SK-N-SH (cell line): ENCODE results near the gene UQCRC1.

Experiments used
- CTCF ChIP-seq: fragments of 200-600 bp; sonication (generic); IDR thresholded peaks from 2 replicates; pipeline ENCODE4 v1.6.1; 2017; ENCODE audit warnings: antibody characterized with exemption, mild to moderate bottlenecking, moderate library complexity
- EP300 ChIP-seq, 2 experiments: IDR thresholded peaks; 2 replicates each; pipeline versions ENCODE4 v1.4.0 to v1.6.1; 2012; ENCODE audit warnings: borderline replicate concordance in 1 of 2, low read depth in 1 of 2, low read length in 1 of 2
- FOSL2 ChIP-seq: IDR thresholded peaks from 2 replicates; pipeline ENCODE4 v1.4.0; 2012; ENCODE audit warnings: low read depth, mild to moderate bottlenecking, moderate library complexity, borderline replicate concordance
- GABPA ChIP-seq: IDR thresholded peaks from 2 replicates; pipeline ENCODE4 v1.4.0; 2012; ENCODE audit warnings: low read depth, mild to moderate bottlenecking
- GATA2 ChIP-seq: sonication (generic); formaldehyde crosslinking; IDR thresholded peaks from 2 replicates; pipeline ENCODE4 v1.5.0; 2020; ENCODE audit warnings: mild to moderate bottlenecking, missing genetic modification reagents
- POLR2AphosphoS5 ChIP-seq: IDR thresholded peaks from 2 replicates; pipeline ENCODE4 v1.6.1; 2012; ENCODE audit warnings: low read depth, low read length
- RXRA ChIP-seq: IDR thresholded peaks from 2 replicates; pipeline ENCODE4 v1.4.0; 2012; ENCODE audit warnings: low read depth, mild to moderate bottlenecking, borderline replicate concordance
- TCF12 ChIP-seq: IDR thresholded peaks from 2 replicates; pipeline ENCODE4 v1.4.0; 2012
- TEAD4 ChIP-seq: IDR thresholded peaks from 2 replicates; pipeline ENCODE4 v1.4.0; 2012; ENCODE audit warnings: mild to moderate bottlenecking, borderline replicate concordance; ENCODE audit not compliant: insufficient read depth

GRCh38 chr3:48596676-48597407 is 12.6 kb downstream of the UQCRC1 start:
- TF ChIP-seq POLR2AphosphoS5 (no peak), TCF12 (no peak), GABPA (no peak), RXRA (no peak), CTCF (no peak), GATA2 (CRISPR knock-in tag) (no peak), EP300 (IDR thresholded peaks at IDR 0.05; ENCODE audit: borderline replicate concordance in 1 of 2, low read depth in 1 of 2, low read length in 1 of 2) (no peak), TEAD4 (no peak), FOSL2 (no peak)
